Stimulated activated naive CD4-positive, alpha-beta T cell (primary cell): ENCODE results near the gene NPAS1.

ENCODE experiments used
- DNase-seq, 6 experiments: peaks; one replicate each; lab custom pipeline; 2025; lab: John Stamatoyannopoulos, UW

Gene NPAS1

DNA sequence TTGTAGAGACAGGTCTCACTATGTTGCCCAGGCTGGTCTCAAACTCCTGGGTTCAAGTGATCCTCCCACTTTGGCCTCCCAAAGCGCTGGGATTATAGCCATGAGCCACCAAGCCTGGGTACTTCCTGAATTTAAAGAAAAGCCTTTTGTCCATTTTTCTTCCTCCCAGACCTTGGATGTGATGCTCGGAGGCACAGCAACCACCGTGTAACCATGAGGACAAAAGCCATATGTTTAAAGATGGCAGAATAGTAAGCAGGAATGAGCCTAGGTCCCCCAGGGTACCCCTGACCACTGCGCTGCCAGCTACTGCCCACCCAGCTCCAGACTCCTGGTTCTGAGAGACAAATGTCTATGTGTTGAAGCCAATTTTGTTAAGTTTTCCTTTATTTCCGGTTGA lies 62.9 kb downstream of the NPAS1 start:
- DNase-seq, result no peak

DNA sequence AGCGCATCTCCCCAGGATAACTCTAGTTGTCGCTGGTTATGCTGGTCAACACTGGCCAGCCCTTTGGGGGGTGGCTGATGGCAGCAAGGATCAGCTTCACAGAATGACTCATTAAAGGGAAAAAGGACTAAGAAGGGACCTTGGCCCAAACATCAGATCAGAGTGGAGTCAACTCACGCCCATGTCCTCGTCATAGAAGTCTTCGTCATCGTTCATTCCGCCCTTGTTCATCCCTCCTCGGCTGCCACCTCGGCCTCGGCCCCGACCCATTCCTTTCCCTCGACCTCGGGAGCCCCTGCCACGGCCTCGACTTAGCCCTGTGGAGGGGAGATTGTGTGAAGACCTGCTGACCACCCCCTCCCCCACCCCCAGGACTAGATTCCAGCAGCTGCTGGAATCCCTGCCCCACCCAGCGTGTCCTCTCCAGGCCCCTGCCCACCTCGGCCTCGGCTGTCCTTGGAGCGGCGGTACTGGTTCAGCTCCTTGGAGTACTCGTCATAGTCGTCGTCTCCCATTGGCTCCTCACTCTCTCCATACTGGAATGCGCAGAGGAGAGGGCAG lies 65.3 kb downstream of the NPAS1 start:
- no peak for DNase-seq

DNA sequence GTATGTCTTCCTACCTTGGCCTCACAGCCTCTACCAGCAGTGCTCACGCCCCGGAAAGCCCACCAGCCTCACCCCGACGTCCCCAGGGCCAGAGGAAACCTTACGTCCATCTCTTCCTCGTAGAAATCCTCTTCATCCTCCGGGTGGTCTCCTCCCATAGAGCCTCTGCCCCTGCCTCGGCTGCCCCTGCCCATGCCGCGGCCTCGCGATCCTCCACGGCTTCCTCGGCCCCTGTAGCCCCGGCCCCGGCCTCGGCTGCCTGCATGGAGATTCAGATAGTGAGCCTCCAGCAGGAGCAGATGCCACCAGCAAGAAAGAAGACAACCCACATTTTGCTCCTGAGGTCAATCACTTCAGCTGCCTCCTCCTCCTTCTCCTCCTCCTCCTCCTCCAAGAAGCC lies 66.6 kb downstream of the NPAS1 start:
- no peak for DNase-seq

DNA sequence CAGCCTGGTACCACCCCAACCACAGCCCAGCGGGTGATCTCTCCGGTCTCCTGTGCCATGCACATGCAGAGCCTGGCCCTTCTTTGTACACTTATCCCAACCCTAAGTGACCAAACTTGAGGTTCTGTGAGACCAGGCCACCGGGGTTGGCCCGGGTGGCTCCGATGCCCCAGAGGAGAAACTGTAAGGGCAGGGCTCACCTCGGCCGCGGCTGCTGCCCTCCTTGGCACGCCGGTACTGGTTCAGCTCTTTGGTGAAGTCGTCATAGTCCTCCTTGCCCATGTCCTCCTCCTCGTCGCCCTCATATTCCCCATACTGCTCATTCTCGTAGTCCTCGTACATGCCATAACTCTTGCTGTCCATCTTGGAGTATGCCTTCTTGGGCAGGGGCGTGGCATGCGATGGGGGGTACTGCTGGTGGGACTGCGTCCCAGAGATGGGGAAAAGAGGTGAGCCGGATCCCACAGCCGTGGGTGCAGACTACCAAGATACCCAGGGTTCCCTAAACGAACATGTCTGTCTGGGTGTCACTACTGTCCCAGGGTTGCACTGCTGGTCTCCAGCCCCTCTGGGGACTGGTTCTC lies 70.2 kb downstream of the NPAS1 start:
- no peak for DNase-seq

DNA sequence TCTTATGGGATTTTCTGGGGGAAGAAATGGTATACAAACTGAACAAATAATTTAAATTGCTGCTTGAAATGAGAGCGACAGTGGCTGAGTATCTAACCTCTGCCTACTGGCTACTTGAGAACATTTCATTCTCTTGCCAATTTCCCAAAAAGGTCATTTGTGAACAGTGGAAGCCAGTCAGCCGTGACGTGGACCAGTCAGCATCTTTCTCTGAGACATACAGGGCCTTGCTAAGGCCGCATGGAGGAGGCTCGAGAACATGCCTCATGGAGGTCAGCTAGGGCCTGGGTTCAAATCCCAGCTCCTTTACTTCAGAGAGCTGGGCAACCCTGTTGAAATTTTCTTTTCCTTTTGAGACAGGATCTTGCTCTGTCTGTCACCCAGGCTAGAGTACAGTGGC lies 73.6 kb downstream of the NPAS1 start:
- no peak for DNase-seq

DNA sequence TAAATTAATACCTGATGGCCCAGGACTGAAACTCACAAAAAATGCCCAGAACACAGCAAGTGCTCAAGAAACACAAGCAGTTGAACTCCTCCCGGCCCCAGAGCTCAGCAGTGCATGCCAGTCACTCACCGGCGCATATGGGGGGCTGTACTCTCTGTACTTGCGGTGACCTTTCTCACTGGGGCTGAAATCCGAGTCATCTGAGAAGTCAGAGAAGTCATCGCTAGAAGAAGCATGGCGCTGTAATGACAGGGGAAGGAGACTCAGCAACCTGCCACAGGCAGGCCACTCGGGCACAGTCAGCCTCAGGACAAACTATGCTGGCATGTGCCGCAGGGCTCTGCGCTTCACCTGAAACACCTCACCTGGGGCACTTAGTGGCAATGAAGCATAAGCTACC lies 74.2 kb downstream of the NPAS1 start:
- DNase-seq, result no peak

DNA sequence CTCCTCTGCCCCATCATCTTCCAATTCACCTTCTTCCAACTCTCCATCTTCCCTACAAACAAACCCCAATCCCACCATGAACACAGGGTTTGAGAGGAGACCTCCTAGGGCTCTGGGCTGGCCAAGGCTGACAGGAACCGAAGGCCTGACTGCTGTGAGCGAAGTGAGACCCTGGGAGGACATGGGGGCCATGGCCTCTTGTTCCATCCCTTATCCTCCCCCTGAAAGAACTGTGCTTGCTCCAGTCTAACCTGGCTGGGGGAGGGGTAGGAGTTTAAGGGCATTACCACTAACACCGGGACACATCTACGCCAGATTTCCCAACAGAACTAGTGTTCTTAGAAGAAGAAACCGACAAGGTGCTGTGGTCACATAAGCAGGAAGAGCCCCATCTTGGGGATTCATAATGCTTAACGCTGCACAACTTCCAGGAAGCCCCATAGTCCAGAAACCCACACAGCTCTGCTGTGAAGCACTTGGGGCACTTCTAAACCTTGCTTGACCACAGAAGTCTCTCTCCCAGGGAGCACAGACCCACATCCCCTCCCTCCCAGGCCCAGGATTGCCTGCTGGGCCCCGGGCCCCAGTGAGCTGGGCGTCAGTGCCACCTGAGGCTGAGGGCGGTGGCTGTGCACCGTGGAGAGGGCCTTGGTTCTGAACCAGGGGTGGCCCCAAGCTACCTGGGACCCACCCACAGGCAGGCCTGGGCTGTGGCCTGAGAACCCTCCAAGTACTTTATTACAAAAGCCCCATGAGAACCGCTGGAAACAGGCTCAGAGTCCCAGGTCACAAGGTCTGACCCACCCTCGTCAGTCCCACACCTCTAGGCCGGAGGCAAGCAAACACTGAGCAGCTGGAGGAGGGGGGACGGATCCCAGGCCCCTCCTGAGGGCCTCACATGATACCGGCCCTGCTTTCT lies 75.2 kb downstream of the NPAS1 start:
- DNase-seq, result peak in 3 of 6 experiments; percentile 13 to 22 (median 19)
